IMR-90 (cell line): ENCODE data around the gene PEX14. TPM values are rescaled to one million over a fixed set of nuclear protein-coding genes. Genes with fewer than 3 reads are reported as not detected.
A peak's percentile ranks its signal among the peaks of the same experiment; 100 is the strongest.

Experiments
- ATAC-seq: fragments of 200-7000 bp; cut with Tn5 transposase; 2 replicates; pipeline ENCODE4 v1.9.1; 2020; ENCODE audit warnings: low read depth, mild to moderate bottlenecking, moderate library complexity
- BruUV-seq: library from RNA; stranded (reverse); fragments of 400-500 nt; replicated peaks from 2 replicates; lab custom pipeline; 2021; lab: Mats Ljungman, UMichigan
- CTCF ChIA-PET: fragments of 300-600 bp; formaldehyde crosslinking; extraction: SDS; loops from one replicate; lab custom pipeline; 2021; ENCODE audit warnings: antibody characterized with exemption; lab: Yijun Ruan, JAX
- POLR2A ChIA-PET: fragments of 300-600 bp; sonication (Branson Sonifier 250); formaldehyde crosslinking; loops from one replicate; lab custom pipeline; 2022; ENCODE audit warnings: antibody characterized with exemption; ENCODE audit not compliant: unreplicated experiment; lab: Charles Lee
- DNase-seq: peaks from one replicate; pipeline ENCODE4 v3.0.0; 2013
- H2AFZ ChIP-seq: replicated peaks from 2 replicates; pipeline ENCODE3; 2013; ENCODE audit warnings: low read length, mild to moderate bottlenecking; ENCODE audit not compliant: poor library complexity
- H2AK5ac ChIP-seq: 2 replicates; pipeline ENCODE4 v1.6.1; 2013; ENCODE audit warnings: low read depth, low read length, inconsistent platforms
- H2AK9ac ChIP-seq: replicated peaks from 2 replicates; pipeline ENCODE3; 2013; ENCODE audit warnings: mild to moderate bottlenecking, low read depth, low read length, moderate library complexity; ENCODE audit not compliant: poor library complexity
- H2BK120ac ChIP-seq: 2 replicates; pipeline ENCODE4 v1.6.1; 2013; ENCODE audit warnings: low read depth, low read length, inconsistent platforms
- H2BK15ac ChIP-seq: 3 replicates; pipeline ENCODE4 v1.6.1; 2013; ENCODE audit warnings: low read depth, low read length, inconsistent platforms
- H2BK20ac ChIP-seq: 2 replicates; pipeline ENCODE4 v1.6.1; 2013; ENCODE audit warnings: low read depth, mild to moderate bottlenecking, inconsistent platforms, low read length, moderate library complexity
- H2BK5ac ChIP-seq: 2 replicates; pipeline ENCODE4 v1.6.1; 2013; ENCODE audit warnings: mild to moderate bottlenecking, low read depth, low read length, inconsistent platforms; ENCODE audit not compliant: poor library complexity, severe bottlenecking
- H3K14ac ChIP-seq: replicated peaks from 2 replicates; pipeline ENCODE4 v1.6.1; 2013; ENCODE audit warnings: low read depth, low read length, inconsistent platforms
- H3K18ac ChIP-seq: 2 replicates; pipeline ENCODE4 v1.6.1; 2013; ENCODE audit warnings: low read depth, low read length, control low read depth
- H3K23ac ChIP-seq: 2 replicates; pipeline ENCODE4 v1.6.1; 2013; ENCODE audit warnings: low read depth, low read length, inconsistent platforms
- H3K27ac ChIP-seq: 2 replicates; pipeline ENCODE4 v1.5.1; 2013; ENCODE audit warnings: mild to moderate bottlenecking, control low read depth, low read length; ENCODE audit not compliant: insufficient read depth
- H3K27me3 ChIP-seq: 2 replicates; pipeline ENCODE4 v1.6.1; 2013; ENCODE audit warnings: low read length; ENCODE audit not compliant: control insufficient read depth, insufficient read depth
- H3K36me3 ChIP-seq: 2 replicates; pipeline ENCODE4 v1.6.1; 2013; ENCODE audit warnings: low read length, mixed read lengths; ENCODE audit not compliant: control insufficient read depth, insufficient read depth
- H3K4ac ChIP-seq: 2 replicates; pipeline ENCODE4 v1.6.1; 2013; ENCODE audit warnings: low read depth, low read length, inconsistent platforms
- H3K4me1 ChIP-seq: 2 replicates; pipeline ENCODE4 v1.6.1; 2013; ENCODE audit warnings: low read length, mixed read lengths; ENCODE audit not compliant: control insufficient read depth, insufficient read depth
- H3K4me2 ChIP-seq: 2 replicates; pipeline ENCODE4 v1.6.1; 2013; ENCODE audit warnings: low read depth, mild to moderate bottlenecking, control low read depth, low read length, moderate library complexity
- H3K4me3 ChIP-seq: 2 replicates; pipeline ENCODE4 v1.5.1; 2013; ENCODE audit warnings: low read depth, mild to moderate bottlenecking, control low read depth, low read length, moderate library complexity; ENCODE audit not compliant: insufficient read depth
- H3K56ac ChIP-seq: 2 replicates; pipeline ENCODE4 v1.6.1; 2013; ENCODE audit warnings: low read length, inconsistent platforms; ENCODE audit not compliant: insufficient read depth; ENCODE audit errors: extremely low read depth
- H3K79me1 ChIP-seq, 2 experiments: 2 replicates each; pipeline ENCODE4 v1.6.1; 2013; ENCODE audit warnings: low read length in 2 of 2, inconsistent platforms in 1 of 2, low read depth in 1 of 2
- H3K9ac ChIP-seq: 2 replicates; pipeline ENCODE4 v1.6.1; 2013; ENCODE audit warnings: low read depth, low read length, control low read depth
- H3K9me1 ChIP-seq: 2 replicates; pipeline ENCODE4 v1.6.1; 2013; ENCODE audit warnings: low read length, inconsistent platforms; ENCODE audit not compliant: insufficient read depth
- H3K9me3 ChIP-seq: 2 replicates; pipeline ENCODE4 v1.6.1; 2013; ENCODE audit warnings: low read length; ENCODE audit not compliant: control insufficient read depth, insufficient read depth
- H4K20me1 ChIP-seq: 2 replicates; pipeline ENCODE4 v1.6.1; 2013; ENCODE audit warnings: low read length, inconsistent platforms; ENCODE audit not compliant: insufficient read depth
- H4K5ac ChIP-seq: 2 replicates; pipeline ENCODE4 v1.6.1; 2013; ENCODE audit warnings: mild to moderate bottlenecking, low read depth, low read length, control low read depth
- H4K8ac ChIP-seq, 2 experiments: 2 replicates each; pipeline ENCODE4 v1.6.1; 2013; ENCODE audit warnings: low read depth in 2 of 2, low read length in 2 of 2, control low read depth in 1 of 2, inconsistent platforms in 1 of 2
- H4K91ac ChIP-seq: 2 replicates; pipeline ENCODE4 v1.6.1; 2013; ENCODE audit warnings: low read depth, low read length, inconsistent platforms; ENCODE audit not compliant: insufficient read depth
- BHLHE40 ChIP-seq: fragments of 150-350 bp; IDR thresholded peaks from 2 replicates; pipeline ENCODE4 v1.6.1; 2016; ENCODE audit warnings: mild to moderate bottlenecking, low read depth, low read length
- CEBPB ChIP-seq: IDR thresholded peaks from 2 replicates; pipeline ENCODE4 v1.6.1; 2012; ENCODE audit warnings: low read depth, low read length, improper control_type of control experiment
- CHD1 ChIP-seq: IDR thresholded peaks from 2 replicates; pipeline ENCODE4 v1.6.1; 2012; ENCODE audit warnings: low read depth, low read length, improper control_type of control experiment
- CTCF ChIP-seq: conservative IDR thresholded peaks from 2 replicates; pipeline ENCODE4 v1.5.1; 2012; ENCODE audit warnings: mild to moderate bottlenecking, low read depth, low read length, improper control_type of control experiment
- ELK1 ChIP-seq: fragments of 150-350 bp; IDR thresholded peaks from 2 replicates; pipeline ENCODE4 v1.6.1; 2016; ENCODE audit warnings: low read depth, mild to moderate bottlenecking, low read length, moderate library complexity, borderline replicate concordance
- FOS ChIP-seq: fragments of 150-350 bp; IDR thresholded peaks from 2 replicates; pipeline ENCODE4 v1.6.1; 2016; ENCODE audit warnings: low read depth, low read length
- MAFK ChIP-seq: IDR thresholded peaks from 2 replicates; pipeline ENCODE4 v1.6.1; 2012; ENCODE audit warnings: low read depth, low read length, improper control_type of control experiment
- MAZ ChIP-seq: IDR thresholded peaks from 2 replicates; pipeline ENCODE4 v1.6.1; 2012; ENCODE audit warnings: low read depth, mild to moderate bottlenecking, low read length, improper control_type of control experiment, moderate library complexity, borderline replicate concordance
- MXI1 ChIP-seq: IDR thresholded peaks from 2 replicates; pipeline ENCODE4 v1.6.1; 2012; ENCODE audit warnings: low read depth, mild to moderate bottlenecking, low read length, moderate library complexity, borderline replicate concordance
- POLR2A ChIP-seq: IDR thresholded peaks from 2 replicates; pipeline ENCODE4 v1.6.1; 2012; ENCODE audit warnings: mild to moderate bottlenecking, low read depth, low read length
- RCOR1 ChIP-seq: IDR thresholded peaks from 2 replicates; pipeline ENCODE4 v1.6.1; 2012; ENCODE audit warnings: mild to moderate bottlenecking, low read length, improper control_type of control experiment; ENCODE audit not compliant: insufficient replicate concordance
- RFX5 ChIP-seq: IDR thresholded peaks from 2 replicates; pipeline ENCODE4 v1.8.0; 2012; ENCODE audit warnings: low read depth, mild to moderate bottlenecking, low read length, moderate library complexity
- SMC3 ChIP-seq: fragments of 150-350 bp; IDR thresholded peaks from 2 replicates; pipeline ENCODE4 v1.6.1; 2016; ENCODE audit warnings: low read depth, mild to moderate bottlenecking, antibody characterized with exemption, low read length, moderate library complexity
- USF2 ChIP-seq: fragments of 150-350 bp; IDR thresholded peaks from 2 replicates; pipeline ENCODE4 v1.6.1; 2017; ENCODE audit warnings: mild to moderate bottlenecking, antibody characterized with exemption, low read length, low read depth
- WGBS, 2 experiments: methylation state at CpG; one replicate each; pipeline versions ENCODE4 v1.1.5 to v1.1.7; 2013; ENCODE audit warnings: missing lambda C conversion rate in 2 of 2; ENCODE audit not compliant: insufficient read length in 1 of 2; ENCODE audit errors: extremely low coverage in 2 of 2; 5-methylcytosine and 5-hydroxymethylcytosine counted together
- dilution Hi-C: fragments of 300-500 bp; cut with HindIII; formaldehyde crosslinking; loops from one replicate; pipeline ENCODE4 v1.14.3; 2018; ENCODE audit warnings: low sequenced_read_pairs; ENCODE audit not compliant: unreplicated experiment
- in situ Hi-C: fragments of 300-500 bp; cut with MboI; formaldehyde crosslinking; loops from 3 replicates; pipeline ENCODE4 v1.14.3; 2019; ENCODE audit warnings: low sequenced_read_pairs, inconsistent platforms, mixed read lengths
- intact Hi-C: fragments of 100-400 bp; cut with micrococcal nuclease; formaldehyde crosslinking; loops from 2 replicates; pipeline ENCODE4 v1.10.0; 2022
- polyA plus RNA-seq, 3 experiments: library from polyadenylated mRNA; depleted of rRNA; stranded (reverse); fragments of >200 nt; gene quantifications; 2 replicates each; pipeline ENCODE4 v1.2.3, GENCODE V29; 2012; ENCODE audit warnings: low replicate concordance in 1 of 3
- total RNA-seq: library from RNA; depleted of rRNA; stranded (reverse); fragments of >200 nt; gene quantifications from 2 replicates; pipeline ENCODE4 v1.2.3, GENCODE V29; 2012

The PEX14 gene
- total and polyA plus RNA-seq, 2 of the 4 experiments (the other 2 are of a cell fraction), result 9.5 to 22.5 TPM

GRCh38 chr1:10628685-10629084 is 153.9 kb downstream of the PEX14 start:
- H4K91ac ChIP-seq, result no peak overlapping the region
- dilution Hi-C loops, result no loop called here
- peaks cover 2% of the 10 kb centered on the region; the same call in 1 of the 2 replicates for H3K9me1 ChIP-seq
- intact Hi-C loops, result no loop called here
- H2BK120ac ChIP-seq, result no peak overlapping the region
- H3K27ac ChIP-seq, result no peak overlapping the region
- 42% methylated on average over 5 of the region's 7 CpGs; no CpG with 5 or more reads in 1 of the 2 experiments for WGBS, 2 experiments
- ChIA-PET CTCF (no interaction called here), POLR2A (no interaction called here)
- no peak overlapping the region for H2AFZ ChIP-seq
- H2AK9ac ChIP-seq, result peak overlapping the region; percentile 44
- H2BK15ac ChIP-seq, result no peak overlapping the region
- no peak overlapping the region for H3K14ac ChIP-seq
- in situ Hi-C loops, result no loop called here
- H3K27me3 ChIP-seq, result no peaks in the 10 kb centered on the region
- H3K9me3 ChIP-seq, result no peaks in the 10 kb centered on the region
- H3K9ac ChIP-seq, result no peak overlapping the region
- DNase-seq, result peak; percentile 40
- H2AK5ac ChIP-seq, result no peak overlapping the region
- H3K4ac ChIP-seq, result no peak overlapping the region
- H2BK5ac ChIP-seq, result no peak overlapping the region
- H3K4me3 ChIP-seq, result no peak overlapping the region
- no peak overlapping the region for H4K5ac ChIP-seq
- no peak overlapping the region for H3K18ac ChIP-seq
- H3K56ac ChIP-seq, result no peak overlapping the region
- no peak overlapping the region for H4K8ac ChIP-seq
- H3K23ac ChIP-seq, result no peak overlapping the region
- no peaks in the 10 kb centered on the region for H3K79me1 ChIP-seq
- BruUV-seq, result no TSS peak
- no peak overlapping the region for H3K4me2 ChIP-seq
- H3K4me1 ChIP-seq, result peaks cover 6% of the 10 kb centered on the region; the same call in 1 of the 2 replicates
- no peak overlapping the region for H2BK20ac ChIP-seq
- H3K36me3 ChIP-seq, result peaks cover 22% of the 10 kb centered on the region
- TF ChIP-seq FOS, result no peak
- no peak for TF ChIP-seq SMC3
- TF ChIP-seq RFX5, result no peak
- no peak for TF ChIP-seq MAZ
- TF ChIP-seq BHLHE40, result no peak
- TF ChIP-seq CHD1, result no peak
- TF ChIP-seq ELK1, result no peak
- no peak for TF ChIP-seq USF2
- no peak for TF ChIP-seq CEBPB
- no peak for TF ChIP-seq CTCF
- TF ChIP-seq POLR2A, result no peak
- TF ChIP-seq MAFK, result no peak
- no peak for TF ChIP-seq MXI1
- no peak for TF ChIP-seq RCOR1
- no peaks in the 10 kb centered on the region for H4K20me1 ChIP-seq
- no peak for ATAC-seq
